ENCODE results near the gene ITPR3. TPM values are rescaled to one million over a fixed set of nuclear protein-coding genes. Genes with fewer than 3 reads are reported as not detected.

The ITPR3 gene
- polyA plus RNA-seq, 12 donors: 5.0 to 30.4 (median 7.5) TPM; not detected in 1

GRCh38 chr6:33686225-33686924 lies 65.3 kb downstream of the ITPR3 start:
- DNase-seq: no peak

DNA sequence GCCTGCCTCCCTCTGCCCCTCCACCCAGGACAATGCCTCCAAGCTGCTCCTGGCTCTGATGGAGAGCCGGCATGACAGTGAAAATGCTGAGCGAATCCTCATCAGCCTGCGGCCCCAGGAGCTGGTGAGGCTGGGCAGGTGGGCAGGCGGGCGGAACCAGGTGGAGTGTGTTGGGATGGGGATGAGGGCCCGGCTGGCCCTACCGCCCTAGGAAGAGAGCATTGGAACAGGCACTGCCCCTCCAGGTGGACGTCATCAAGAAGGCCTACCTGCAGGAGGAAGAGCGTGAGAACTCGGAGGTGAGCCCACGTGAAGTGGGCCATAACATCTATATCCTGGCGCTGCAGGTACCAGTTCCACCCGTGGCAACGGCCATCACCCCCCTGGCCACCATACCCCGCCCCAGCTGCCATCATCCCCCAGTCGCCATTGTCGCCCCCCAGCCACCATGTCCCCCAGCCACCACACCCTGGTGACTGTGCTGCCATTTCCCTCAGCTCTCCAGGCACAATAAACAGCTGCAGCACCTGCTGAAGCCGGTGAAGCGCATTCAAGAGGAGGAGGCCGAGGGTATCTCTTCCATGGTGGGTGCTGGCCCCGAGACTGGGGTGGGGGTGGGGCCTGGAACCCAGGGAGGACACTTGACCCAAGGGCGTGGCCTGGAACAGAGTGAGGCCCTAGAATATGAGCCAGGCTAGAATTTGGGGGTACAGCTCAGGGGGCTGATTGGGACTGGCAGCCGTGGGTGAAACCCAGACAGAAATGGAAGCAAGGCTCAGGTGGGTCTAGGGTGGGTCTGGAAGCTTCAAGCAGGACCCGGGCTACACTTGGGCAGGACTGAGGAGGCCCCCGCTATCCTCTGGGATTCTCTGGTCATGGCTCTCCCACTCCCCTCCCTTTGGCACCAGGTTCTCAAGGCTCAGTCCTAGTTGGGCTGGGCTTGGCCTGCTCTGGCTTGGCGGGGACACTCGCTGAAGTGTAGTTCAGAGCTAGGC lies 66.2 kb downstream of the ITPR3 start:
- DNase-seq: no peak

DNA sequence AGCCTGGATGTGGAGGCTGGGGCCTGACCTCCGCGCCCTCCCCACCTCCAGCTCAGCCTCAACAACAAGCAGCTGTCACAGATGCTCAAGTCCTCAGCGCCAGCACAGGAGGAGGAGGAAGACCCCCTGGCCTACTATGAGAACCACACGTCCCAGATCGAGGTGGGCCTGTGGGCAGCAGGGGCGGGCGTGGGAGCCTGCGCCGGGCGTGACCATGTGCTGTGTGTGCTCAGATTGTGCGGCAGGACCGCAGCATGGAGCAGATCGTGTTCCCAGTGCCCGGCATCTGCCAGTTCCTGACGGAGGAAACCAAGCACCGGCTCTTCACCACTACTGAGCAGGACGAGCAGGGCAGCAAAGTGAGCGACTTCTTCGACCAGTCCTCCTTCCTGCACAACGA lies 66.9 kb downstream of the ITPR3 start:
- no peak for DNase-seq

- no peak for DNase-seq
Measured at GRCh38 chr6:33688451-33689147, 67.5 kb downstream of the ITPR3 start.

GRCh38 chr6:33689148-33689494 lies 68.0 kb downstream of the ITPR3 start:
- no peak for DNase-seq

GRCh38 chr6:33689879-33690278 lies 68.8 kb downstream of the ITPR3 start:
- no peak for DNase-seq

DNA sequence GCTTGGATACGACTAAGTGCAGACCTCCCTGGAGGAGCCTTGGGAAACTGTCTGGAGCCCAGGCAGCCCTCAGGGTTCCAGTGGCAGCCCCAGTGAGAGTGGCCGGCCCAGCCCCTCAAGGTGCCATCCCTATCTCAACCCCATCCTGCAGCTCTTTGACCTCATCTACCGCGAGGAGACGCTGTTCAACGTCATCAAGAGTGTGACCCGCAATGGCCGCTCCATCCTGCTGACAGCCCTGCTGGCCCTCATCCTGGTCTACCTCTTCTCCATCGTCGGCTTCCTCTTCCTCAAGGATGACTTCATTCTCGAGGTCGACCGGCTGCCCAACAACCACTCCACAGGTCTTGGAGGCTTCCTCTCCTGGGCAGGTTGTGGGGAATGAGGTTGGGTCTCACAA lies 69.6 kb downstream of the ITPR3 start:
- DNase-seq: no peak

- no peak for DNase-seq
Measured at GRCh38 chr6:33691456-33692077, 70.4 kb downstream of the ITPR3 start.

DNA sequence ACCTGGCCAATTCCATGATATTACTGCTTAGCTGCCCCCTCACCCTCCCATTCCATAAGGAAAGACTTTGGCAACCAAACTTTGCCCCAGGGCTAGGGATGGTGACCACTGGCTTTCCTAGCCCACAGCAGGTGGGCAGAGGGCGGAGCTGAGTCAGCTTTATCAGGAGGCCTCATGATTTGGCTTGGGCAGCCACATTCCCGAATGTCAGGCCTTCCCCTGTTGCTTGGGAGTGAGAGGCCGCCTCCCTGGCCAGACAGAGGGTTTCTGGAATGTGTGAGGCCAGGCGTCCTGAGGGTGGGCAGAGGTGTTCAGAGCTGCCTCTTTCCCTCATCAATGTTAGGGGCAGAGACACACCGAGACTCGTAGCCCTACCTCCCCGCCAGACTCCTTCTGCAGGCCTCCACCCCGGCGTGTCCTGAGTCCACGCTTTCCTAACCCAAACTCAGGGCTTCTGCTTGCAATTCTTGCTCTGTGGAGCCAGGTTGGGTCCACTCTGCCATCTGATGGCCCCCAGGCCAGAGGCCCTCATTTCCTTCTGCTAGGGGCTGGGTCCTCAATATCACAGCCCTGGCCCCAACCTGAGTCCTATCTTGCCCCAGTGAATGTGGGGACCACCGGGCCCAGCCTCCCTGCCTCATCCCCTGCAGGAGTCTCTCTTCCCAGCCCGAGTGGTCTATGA lies 71.1 kb downstream of the ITPR3 start:
- DNase-seq: no peak

DNA sequence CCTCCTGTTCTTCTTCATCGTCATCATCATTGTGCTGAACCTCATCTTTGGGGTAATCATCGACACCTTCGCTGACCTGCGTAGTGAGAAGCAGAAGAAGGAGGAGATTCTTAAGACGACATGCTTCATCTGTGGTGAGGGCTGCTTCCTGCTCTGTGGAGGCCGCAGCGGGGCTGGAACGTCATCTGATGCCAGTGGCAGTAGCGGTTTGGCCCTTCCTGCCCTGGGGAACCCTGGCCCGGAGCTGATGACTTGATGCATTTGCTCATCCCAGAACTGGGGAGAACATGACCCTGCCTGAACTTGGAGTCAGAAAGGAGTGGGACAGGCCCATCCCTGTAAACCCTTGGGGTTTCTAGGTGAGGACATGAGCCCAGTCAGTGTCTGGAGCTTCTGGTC lies 71.6 kb downstream of the ITPR3 start:
- DNase-seq: no peak

DNA sequence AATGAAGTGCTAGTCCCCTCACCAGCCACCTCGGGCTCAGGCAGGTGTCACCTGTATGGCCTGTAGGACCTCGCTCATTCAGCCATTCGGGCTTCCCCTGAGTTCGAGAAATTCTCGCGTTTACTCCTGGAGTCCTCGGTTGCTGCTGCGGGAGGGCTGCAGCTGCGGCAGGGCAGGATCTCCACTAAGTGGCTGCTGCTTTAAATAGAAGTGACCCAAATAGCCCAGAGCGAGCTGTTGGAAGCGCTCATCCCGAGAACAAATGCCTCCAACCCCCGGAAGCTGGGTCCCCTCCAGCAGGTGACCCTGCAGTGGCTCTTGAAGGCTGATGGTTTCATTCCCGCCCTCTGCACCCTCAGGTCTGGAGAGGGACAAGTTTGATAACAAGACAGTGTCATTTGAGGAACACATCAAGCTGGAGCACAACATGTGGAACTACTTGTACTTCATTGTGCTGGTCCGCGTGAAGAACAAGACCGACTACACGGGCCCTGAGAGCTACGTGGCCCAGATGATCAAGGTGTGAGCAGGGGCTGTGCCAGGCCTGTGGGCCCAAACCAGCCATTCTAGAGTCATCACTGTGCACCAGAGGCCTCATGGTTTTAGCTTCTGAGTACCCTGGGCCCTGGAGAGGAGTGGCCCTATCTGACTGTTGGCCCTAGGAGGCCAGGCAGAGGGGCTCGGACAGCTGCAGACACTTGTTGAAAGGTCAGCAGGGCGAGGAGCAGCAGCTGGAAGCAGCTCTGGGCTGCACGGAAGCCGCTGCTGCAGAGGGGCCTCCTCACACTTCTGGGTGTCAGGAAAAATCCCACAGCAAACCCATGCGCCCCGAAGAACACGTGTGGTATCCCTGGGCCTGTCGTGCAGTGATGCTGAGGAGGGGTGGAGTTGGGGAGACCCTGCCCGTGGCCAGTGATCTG lies 72.3 kb downstream of the ITPR3 start:
- DNase-seq: no peak

DNA sequence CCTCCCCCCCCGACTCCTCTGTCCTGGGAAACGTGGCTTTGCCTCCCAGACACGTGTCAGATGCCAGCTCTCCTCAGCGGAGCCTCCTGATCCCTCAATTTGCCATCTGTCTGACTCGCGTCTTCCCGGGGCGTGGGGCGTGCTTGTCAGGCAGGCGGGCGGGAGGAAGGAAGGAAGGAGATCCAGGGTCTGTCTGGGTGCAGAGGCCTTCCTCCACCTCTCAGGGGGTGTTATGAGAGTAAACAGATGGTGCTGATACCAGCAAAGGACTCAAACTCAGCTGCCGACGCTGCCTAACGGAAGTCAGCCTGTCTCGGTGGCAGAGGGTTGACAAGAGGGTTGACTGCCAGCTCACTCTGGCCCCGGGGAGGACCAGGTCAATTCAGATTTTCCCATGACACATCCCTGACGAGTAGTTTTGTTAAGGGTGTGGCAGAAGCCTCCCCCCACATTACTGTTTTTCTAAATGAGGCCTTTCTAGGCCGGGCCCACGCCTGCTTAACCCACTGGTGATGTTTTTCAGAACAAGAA lies 73.3 kb downstream of the ITPR3 start:
- no peak for DNase-seq

DNA sequence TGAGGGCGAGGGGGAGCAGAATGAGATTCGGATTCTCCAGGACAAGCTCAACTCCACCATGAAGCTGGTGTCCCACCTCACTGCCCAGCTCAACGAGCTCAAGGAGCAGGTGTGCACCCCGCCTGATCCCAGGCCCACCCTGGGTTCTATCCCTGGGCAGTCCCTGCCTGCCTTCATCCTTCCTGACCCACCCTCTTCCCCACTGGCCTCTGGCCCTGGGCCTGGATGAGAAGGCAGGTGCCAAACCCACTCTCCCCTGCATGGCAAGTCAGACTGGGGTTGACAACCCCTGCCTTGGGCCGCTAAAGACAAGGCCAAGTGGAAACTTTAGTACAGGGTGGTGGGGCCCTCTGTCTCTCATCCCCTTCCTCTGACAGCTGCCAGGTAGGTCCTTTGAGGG lies 73.9 kb downstream of the ITPR3 start:
- no peak for DNase-seq

- no peak for DNase-seq
Measured at GRCh38 chr6:33695451-33695887, 74.3 kb downstream of the ITPR3 start.

GRCh38 chr6:33696076-33696475 lies 75.0 kb downstream of the ITPR3 start:
- DNase-seq: no peak

GRCh38 chr6:33696548-33697518 lies 75.7 kb downstream of the ITPR3 start:
- DNase-seq: no peak

- DNase-seq: no peak
Measured at GRCh38 chr6:33697845-33698244, 76.7 kb downstream of the ITPR3 start.

DNA sequence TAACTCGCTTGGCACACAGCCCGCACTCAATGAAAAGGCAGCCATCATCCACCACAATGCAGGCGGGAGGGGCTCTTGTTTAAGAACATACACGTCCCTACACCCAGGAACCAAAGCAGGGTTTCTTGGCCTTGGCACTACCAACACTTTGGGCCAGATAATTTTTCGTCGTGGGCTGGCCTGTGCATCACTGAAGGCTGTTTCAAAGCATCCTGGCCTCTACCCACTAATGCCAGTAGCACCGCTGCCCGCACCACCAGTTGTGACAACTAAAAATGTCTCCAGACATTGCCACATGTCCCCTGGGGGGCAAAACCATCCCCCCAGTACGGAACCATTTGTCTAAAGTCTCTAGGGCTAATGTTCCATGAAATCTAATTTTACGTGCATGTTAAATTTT lies 77.4 kb downstream of the ITPR3 start:
- DNase-seq: no peak

GRCh38 chr6:33699131-33699530 lies 78.0 kb downstream of the ITPR3 start:
- DNase-seq: no peak
